ENCODE measurements around the gene ANXA11. TPM values are rescaled to one million over a fixed set of nuclear protein-coding genes. Genes with fewer than 3 reads are reported as not detected.

ANXA11 gene
- total and polyA plus RNA-seq, 2 of the 8 experiments (the other 6 are each of a cell fraction or from before 2014, with no cell fraction given) = 40.5 to 84.9 TPM

DNA sequence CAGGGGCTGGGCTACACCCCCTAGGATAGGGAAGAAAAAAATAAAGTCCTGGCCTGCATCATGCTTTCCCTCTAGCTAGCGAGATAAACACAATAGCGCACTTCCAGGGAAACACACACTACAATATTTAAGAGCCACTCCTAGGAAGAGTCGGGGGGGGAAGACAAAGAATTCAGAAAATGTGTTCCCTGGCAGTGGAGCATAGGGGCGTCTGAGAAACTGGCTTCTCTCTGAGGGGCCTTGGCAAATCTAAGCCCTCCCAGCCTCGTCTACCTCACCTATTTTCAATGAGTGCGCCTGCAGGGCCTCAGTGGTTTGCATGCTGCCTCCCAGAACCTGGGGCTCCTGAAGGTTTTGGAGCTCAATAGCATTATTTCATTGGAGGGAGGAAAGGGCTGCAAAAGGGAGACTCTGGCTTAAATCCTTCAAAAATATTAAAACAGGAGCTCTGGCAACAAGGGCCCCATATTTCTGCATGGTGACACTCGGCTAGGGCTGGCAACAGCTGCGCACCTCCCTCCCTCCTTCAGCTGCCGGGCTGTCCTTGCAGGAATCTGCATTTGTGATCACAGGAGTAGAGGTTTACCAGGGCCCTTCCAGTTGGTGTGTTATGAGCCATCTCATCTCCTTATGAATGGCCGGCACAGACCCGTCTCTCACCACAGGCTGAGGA, 10.8 kb downstream of the ANXA11 start:
- no peaks in the 10 kb centered on the region for H3K27me3 ChIP-seq (replicated peaks in 1 of 4; ENCODE audit: control insufficient read depth in 3 of 4, extremely low read depth in 1 of 4, insufficient read depth in 3 of 4, low read length in 3 of 4)
- no peak overlapping the region for H4K8ac ChIP-seq (ENCODE audit: extremely low read depth, insufficient read depth, low read length)
- H3K79me2 ChIP-seq (ENCODE audit: control insufficient read depth in 1 of 2, insufficient read depth in 2 of 2, low read length in 2 of 2) = peaks cover 0 to 38% of the 10 kb centered on the region in 2 experiments; a peak in 3 of 4 replicates
- H3K4ac ChIP-seq (replicated peaks; ENCODE audit: insufficient read length, low read depth, low read length) = no peak overlapping the region
- H2BK15ac ChIP-seq (ENCODE audit: low read length) = no peak overlapping the region
- 68% methylated on average over 10 of the region's 11 CpGs; no CpG with 5 or more reads in 1 of the 2 experiments for WGBS, 2 experiments (ENCODE audit: extremely low coverage in 1 of 2, insufficient coverage in 1 of 2, insufficient read length in 1 of 2, insufficient replicate concordance in 2 of 2, low coverage in 1 of 2, low lambda C conversion rate in 2 of 2, missing lambda C conversion rate in 1 of 2)
- peaks cover 0 to 12% (median 2%) of the 10 kb centered on the region in 4 experiments; a peak in 4 of 7 replicates for H3K4me1 ChIP-seq (replicated peaks in 1 of 4; ENCODE audit: control insufficient read depth in 3 of 4, insufficient read depth in 4 of 4, low read length in 3 of 4)
- no peak overlapping the region for H3K27ac ChIP-seq (ENCODE audit: low read depth, low read length)
- H4K91ac ChIP-seq (replicated peaks; ENCODE audit: insufficient read length, low read length) = no peak overlapping the region
- peaks cover 6% of the 10 kb centered on the region for H3K79me1 ChIP-seq (ENCODE audit: low read depth, low read length)
- no peak overlapping the region for H3K56ac ChIP-seq (replicated peaks; ENCODE audit: insufficient read length, low read depth, low read length)
- ChIA-PET POLR2A (ENCODE audit: partially characterized antibody) (interaction anchor here (0.6 to 3.0 kb wide), 2 partner anchors 10 to 14 kb away, joined by 4 to 16 read pairs; partner anchors contain the start of gene ANXA11), CTCF (ENCODE audit: partially characterized antibody) (interaction anchor here (0.5 to 3.6 kb wide), 14 partner anchors 9 to 807 kb away, joined by 3 to 27 read pairs (median 3); no protein-coding TSS in a partner anchor)
- H2BK5ac ChIP-seq (ENCODE audit: low read depth, low read length) = no peak overlapping the region
- H3K18ac ChIP-seq (ENCODE audit: extremely low read depth, low read length) = no peak overlapping the region
- H3K14ac ChIP-seq (ENCODE audit: insufficient read length) = no peak overlapping the region
- no peak overlapping the region for H3K9ac ChIP-seq (replicated peaks in 1 of 4; ENCODE audit: extremely low read depth in 1 of 4, low read depth in 3 of 4, low read length in 3 of 4)
- no peak overlapping the region for H2AK5ac ChIP-seq (ENCODE audit: low read depth, low read length)
- H4K20me1 ChIP-seq (replicated peaks in 1 of 2; ENCODE audit: control insufficient read depth in 1 of 2, insufficient read depth in 2 of 2, low read length in 2 of 2) = peaks cover 6% of the 10 kb centered on the region in 2 experiments
- no peak overlapping the region for H2BK120ac ChIP-seq (replicated peaks; ENCODE audit: low read depth, low read length)
- no peak overlapping the region for H2BK12ac ChIP-seq (ENCODE audit: low read depth, low read length)
- no peak overlapping the region for H2BK20ac ChIP-seq (ENCODE audit: low read length)
- no peak overlapping the region for H3K4me3 ChIP-seq (ENCODE audit: extremely low read depth in 1 of 4, insufficient read depth in 2 of 4, low read depth in 3 of 4, low read length in 4 of 4)
- H3K23ac ChIP-seq (ENCODE audit: insufficient read length) = no peak overlapping the region
- no peak for FAIRE-seq
- no peaks in the 10 kb centered on the region for H3K9me3 ChIP-seq (ENCODE audit: insufficient read depth in 2 of 2, low read depth in 1 of 2, low read length in 1 of 2)
- no peak overlapping the region for H4K5ac ChIP-seq (ENCODE audit: insufficient read length, low read depth, low read length)
- H3K36me3 ChIP-seq (ENCODE audit: control insufficient read depth in 2 of 4, insufficient read depth in 4 of 4, low read length in 3 of 4) = no peaks in the 10 kb centered on the region
- no peak for DNase-seq (ENCODE audit: low read depth in 1 of 2, low spot score in 2 of 2)
- no peaks in the 10 kb centered on the region for H3K23me2 ChIP-seq (ENCODE audit: low read depth, low read length)
- no peak overlapping the region for H2AFZ ChIP-seq (ENCODE audit: low read length)
- 0 out of 4 replicates have a peak overlapping the region, but pooled peaks of 1 of the 2 experiments have one; percentile 6 for H3K4me2 ChIP-seq (ENCODE audit: insufficient read depth in 1 of 2, low read depth in 2 of 2, low read length in 2 of 2)
- TF ChIP-seq CREB1 (IDR thresholded peaks at IDR 0.05) = no peak
- TF ChIP-seq JUND (IDR thresholded peaks at IDR 0.05; ENCODE audit: low read length) = no peak
- TF ChIP-seq SUZ12 (IDR thresholded peaks at IDR 0.05; ENCODE audit: low read length) = no peak
- no peak for TF ChIP-seq EP300 (IDR thresholded peaks at IDR 0.05; ENCODE audit: borderline replicate concordance in 1 of 2, low read depth in 2 of 2, low read length in 2 of 2)
- no peak for TF ChIP-seq SP1 (IDR thresholded peaks at IDR 0.05; ENCODE audit: low read depth, low read length)
- TF ChIP-seq TCF12 (IDR thresholded peaks at IDR 0.05; ENCODE audit: low read depth, low read length) = no peak
- TF ChIP-seq RXRA (IDR thresholded peaks at IDR 0.05; ENCODE audit: insufficient read depth, low read depth, low read length) = no peak
- TF ChIP-seq HDAC2 (IDR thresholded peaks at IDR 0.05; ENCODE audit: borderline replicate concordance in 1 of 2, low read depth in 2 of 2, low read length in 2 of 2) = no peak
- TF ChIP-seq CHD1 (IDR thresholded peaks at IDR 0.05; ENCODE audit: low read depth, low read length) = no peak
- no peak for TF ChIP-seq EGR1 (IDR thresholded peaks at IDR 0.05; ENCODE audit: borderline replicate concordance, low read depth, low read length)
- TF ChIP-seq JUN (IDR thresholded peaks at IDR 0.05; ENCODE audit: low read depth, low read length) = no peak
- TF ChIP-seq, protein P1, sequence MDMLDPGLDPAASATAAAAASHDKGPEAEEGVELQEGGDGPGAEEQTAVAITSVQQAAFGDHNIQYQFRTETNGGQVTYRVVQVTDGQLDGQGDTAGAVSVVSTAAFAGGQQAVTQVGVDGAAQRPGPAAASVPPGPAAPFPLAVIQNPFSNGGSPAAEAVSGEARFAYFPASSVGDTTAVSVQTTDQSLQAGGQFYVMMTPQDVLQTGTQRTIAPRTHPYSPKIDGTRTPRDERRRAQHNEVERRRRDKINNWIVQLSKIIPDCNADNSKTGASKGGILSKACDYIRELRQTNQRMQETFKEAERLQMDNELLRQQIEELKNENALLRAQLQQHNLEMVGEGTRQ (IDR thresholded peaks at IDR 0.05; ENCODE audit: low read length) = no peak
